Stimulated activated naive B cell treated with anti-CD40 and anti-IgM and Interleukin-4, amounts not matched to agents 10 μg/mL and 1 μg/mL and 100 μg/mL, for 72 hours (primary cell): ENCODE data around the gene ANKFY1.
A peak's percentile ranks its signal among the peaks of the same experiment; 100 is the strongest.
"Not testable (repeated sequence)": the region's sequence is repeated elsewhere in the genome, so short reads cannot be mapped to it uniquely, and the experiment has no call there.

ENCODE experiments used
- ATAC-seq, 2 donors: fragments of 150-1000 bp; cut with Tn5 transposase; replicated peaks; 2 replicates each; pipeline ENCODE4 v1.10.0; 2021; ENCODE audit warnings: moderate library complexity in 1 of 2
- DNase-seq: peaks from one replicate; pipeline ENCODE4 v3.0.0; 2021
- H3K27ac Mint-ChIP-seq: one replicate; pipeline ENCODE4 v1.8.0; 2022; ENCODE audit warnings: mild to moderate bottlenecking, mixed read lengths
- H3K27me3 Mint-ChIP-seq, 2 donors: one replicate each; pipeline ENCODE4 v1.8.0; 2022; ENCODE audit warnings: mixed read lengths in 2 of 2
- H3K36me3 Mint-ChIP-seq, 2 donors: one replicate each; pipeline ENCODE4 v1.8.0; 2022; ENCODE audit warnings: mixed read lengths in 2 of 2, mild to moderate bottlenecking in 1 of 2
- H3K4me1 Mint-ChIP-seq, 2 donors: one replicate each; pipeline ENCODE4 v1.8.0; 2022; ENCODE audit warnings: mixed read lengths in 2 of 2, mild to moderate bottlenecking in 1 of 2
- H3K4me3 Mint-ChIP-seq, 2 donors: one replicate each; pipeline ENCODE4 v1.8.0; 2022; ENCODE audit warnings: mild to moderate bottlenecking in 2 of 2, mixed read lengths in 2 of 2, moderate library complexity in 1 of 2
- H3K9me3 Mint-ChIP-seq, 2 donors: one replicate each; pipeline ENCODE4 v1.8.0; 2022; ENCODE audit warnings: mixed read lengths in 2 of 2, mild to moderate bottlenecking in 1 of 2

The ANKFY1 gene

GRCh38 chr17:4138906-4139526, 124.8 kb downstream of the ANKFY1 start:
- not testable (repeated sequence) for H3K27ac Mint-ChIP-seq, ATAC-seq, DNase-seq, H3K9me3 Mint-ChIP-seq, H3K27me3 Mint-ChIP-seq, H3K4me3 Mint-ChIP-seq
- peaks cover 10 to 24% of the 10 kb centered on the region in 2 donors for H3K36me3 Mint-ChIP-seq
- peaks cover 37 to 49% of the 10 kb centered on the region in 2 donors for H3K4me1 Mint-ChIP-seq

- peaks cover 10 to 25% of the 10 kb centered on the region in 2 donors for H3K36me3 Mint-ChIP-seq
- ATAC-seq = no peak
- no peak for DNase-seq
- H3K27me3 Mint-ChIP-seq = no peaks in the 10 kb centered on the region
- H3K27ac Mint-ChIP-seq = no peak overlapping the region
- peaks cover 39 to 40% of the 10 kb centered on the region in 2 donors for H3K4me1 Mint-ChIP-seq
- no peaks in the 10 kb centered on the region for H3K9me3 Mint-ChIP-seq
- H3K4me3 Mint-ChIP-seq = no peak overlapping the region
Observed at GRCh38 chr17:4136373-4136772, 127.4 kb downstream of the ANKFY1 start.

GRCh38 chr17:4135489-4135888, 128.3 kb downstream of the ANKFY1 start:
- Mint-ChIP-seq H3K4me3 (no peak overlapping the region), H3K9me3 (no peaks in the 10 kb centered on the region)
- ATAC-seq = no peak

GRCh38 chr17:4134721-4135120, 129.1 kb downstream of the ANKFY1 start:
- Mint-ChIP-seq H3K9me3 (no peaks in the 10 kb centered on the region), H3K27ac (peak overlapping the region; percentile 14), H3K4me1 (peaks cover 32 to 37% of the 10 kb centered on the region in 2 donors), H3K36me3 (peaks cover 16 to 28% of the 10 kb centered on the region in 2 donors), H3K4me3 (no peak overlapping the region), H3K27me3 (no peaks in the 10 kb centered on the region)
- DNase-seq (no peak), ATAC-seq (no peak)

More at GRCh38 chr17:4135489-4135888, 128.3 kb downstream of the ANKFY1 start:
- Mint-ChIP-seq H3K27me3 (no peaks in the 10 kb centered on the region), H3K27ac (no peak overlapping the region), H3K36me3 (peaks cover 19 to 32% of the 10 kb centered on the region in 2 donors), H3K4me1 (peaks cover 37 to 41% of the 10 kb centered on the region in 2 donors)
- DNase-seq = no peak

GRCh38 chr17:4130715-4131114, 133.1 kb downstream of the ANKFY1 start:
- ATAC-seq (no peak), DNase-seq (no peak)
- Mint-ChIP-seq H3K4me1 (peaks cover 34 to 45% of the 10 kb centered on the region in 2 donors), H3K9me3 (no peaks in the 10 kb centered on the region), H3K27me3 (no peaks in the 10 kb centered on the region), H3K4me3 (no peak overlapping the region), H3K36me3 (peaks cover 18 to 32% of the 10 kb centered on the region in 2 donors), H3K27ac (no peak overlapping the region)

- Mint-ChIP-seq H3K27me3 (no peaks in the 10 kb centered on the region), H3K4me3 (no peak overlapping the region), H3K9me3 (no peaks in the 10 kb centered on the region), H3K27ac (peak overlapping the region; percentile 28), H3K4me1 (peaks cover 25 to 44% of the 10 kb centered on the region in 2 donors), H3K36me3 (peaks cover 24 to 44% of the 10 kb centered on the region in 2 donors)
- peak in 1 of 2 donors; percentile 42 for ATAC-seq
- DNase-seq = no peak
Observed at GRCh38 chr17:4127555-4127954, 136.2 kb downstream of the ANKFY1 start.

GRCh38 chr17:4125552-4125951, 138.2 kb downstream of the ANKFY1 start:
- Mint-ChIP-seq H3K27me3 (no peaks in the 10 kb centered on the region), H3K36me3 (peaks cover 21 to 32% of the 10 kb centered on the region in 2 donors), H3K9me3 (no peaks in the 10 kb centered on the region), H3K27ac (no peak overlapping the region), H3K4me1 (peaks cover 19 to 34% of the 10 kb centered on the region in 2 donors), H3K4me3 (no peak overlapping the region)
- no peak for ATAC-seq
- no peak for DNase-seq

- Mint-ChIP-seq H3K9me3 (no peaks in the 10 kb centered on the region), H3K27me3 (no peaks in the 10 kb centered on the region), H3K4me1 (peaks cover 19 to 32% of the 10 kb centered on the region in 2 donors), H3K36me3 (peaks cover 19 to 29% of the 10 kb centered on the region in 2 donors), H3K4me3 (no peak overlapping the region), H3K27ac (peak overlapping the region; percentile 2)
- no peak for ATAC-seq
- no peak for DNase-seq
Observed at GRCh38 chr17:4124999-4125398, 138.8 kb downstream of the ANKFY1 start.

GRCh38 chr17:4120332-4120731, 143.4 kb downstream of the ANKFY1 start:
- Mint-ChIP-seq H3K27ac (no peak overlapping the region), H3K9me3 (no peaks in the 10 kb centered on the region), H3K4me3 (no peak overlapping the region), H3K36me3 (peaks cover 18 to 37% of the 10 kb centered on the region in 2 donors), H3K27me3 (no peaks in the 10 kb centered on the region), H3K4me1 (peaks cover under 1 to 2% of the 10 kb centered on the region in 2 donors)
- no peak for DNase-seq
- ATAC-seq = no peak

- no peaks in the 10 kb centered on the region for H3K4me1 Mint-ChIP-seq
- H3K36me3 Mint-ChIP-seq = peaks cover 20 to 35% of the 10 kb centered on the region in 2 donors
- H3K27ac Mint-ChIP-seq = peak overlapping the region; percentile 14
- no peak overlapping the region for H3K4me3 Mint-ChIP-seq
- H3K9me3 Mint-ChIP-seq = no peaks in the 10 kb centered on the region
- no peaks in the 10 kb centered on the region for H3K27me3 Mint-ChIP-seq
- DNase-seq (no peak), ATAC-seq (no peak)
Observed at GRCh38 chr17:4119299-4119698, 144.5 kb downstream of the ANKFY1 start.

GRCh38 chr17:4118015-4118743, 145.6 kb downstream of the ANKFY1 start:
- no peak for ATAC-seq
- DNase-seq = no peak
- H3K4me1 Mint-ChIP-seq = no peaks in the 10 kb centered on the region
- H3K36me3 Mint-ChIP-seq = peaks cover 17 to 31% of the 10 kb centered on the region in 2 donors
- H3K27me3 Mint-ChIP-seq = no peaks in the 10 kb centered on the region
- H3K4me3 Mint-ChIP-seq = no peak overlapping the region
- H3K9me3 Mint-ChIP-seq = no peaks in the 10 kb centered on the region
- peak overlapping the region; percentile 53 for H3K27ac Mint-ChIP-seq

- ATAC-seq (no peak), DNase-seq (no peak)
- Mint-ChIP-seq H3K36me3 (peaks cover 19 to 44% of the 10 kb centered on the region in 2 donors), H3K27ac (no peak overlapping the region), H3K4me3 (no peak overlapping the region), H3K4me1 (no peaks in the 10 kb centered on the region), H3K9me3 (no peaks in the 10 kb centered on the region), H3K27me3 (no peaks in the 10 kb centered on the region)
Observed at GRCh38 chr17:4116516-4116915, 147.3 kb downstream of the ANKFY1 start.
